ENCODE measurements around the gene MMP15. TPM values are rescaled to one million over a fixed set of nuclear protein-coding genes. Genes with fewer than 3 reads are reported as not detected.

Gene MMP15
- total RNA-seq, 1 donor from 2014 or later, result 69.9 TPM

DNA sequence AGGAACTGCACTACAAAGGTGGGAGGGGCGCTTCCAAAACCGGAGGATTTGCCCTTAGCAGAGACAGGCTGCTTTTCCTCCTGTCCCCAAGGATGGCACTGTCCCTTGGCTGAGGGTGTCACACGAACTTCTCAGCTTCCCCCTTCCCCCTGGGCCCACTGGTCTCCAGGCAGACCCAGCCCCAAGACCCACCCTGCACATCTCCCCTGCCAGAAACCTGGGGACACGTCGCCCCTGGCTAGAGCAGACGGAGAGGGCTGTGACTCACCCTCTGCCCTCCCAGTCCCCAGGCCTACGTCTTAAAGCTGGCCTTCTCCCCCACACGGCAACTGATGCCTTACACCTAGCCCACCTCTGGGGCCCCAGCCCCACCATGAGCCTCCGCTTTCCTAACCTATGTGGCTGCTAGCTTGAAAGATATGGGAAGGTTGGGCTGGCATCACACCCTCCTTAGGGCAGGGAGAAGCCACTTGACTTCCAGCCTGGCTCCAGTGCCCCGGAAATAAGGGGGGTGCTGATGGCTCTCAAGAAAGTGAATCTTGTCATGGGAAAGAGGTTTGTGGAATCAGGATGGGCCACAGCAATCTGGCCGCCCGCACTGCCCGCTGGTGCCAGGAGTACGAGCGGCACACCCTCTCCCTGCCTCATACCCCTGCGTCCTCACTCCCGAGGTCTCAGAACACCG lies 29.7 kb upstream of the MMP15 start:
- Mint-ChIP-seq H3K36me3 (ENCODE audit: unreplicated experiment) (no peaks in the 10 kb centered on the region), H3K27me3 (ENCODE audit: unreplicated experiment) (peaks cover 5% of the 10 kb centered on the region), H3K4me3 (ENCODE audit: unreplicated experiment) (no peak overlapping the region), H3K4me1 (ENCODE audit: low read depth, unreplicated experiment) (peaks cover 8% of the 10 kb centered on the region), H3K9me3 (ENCODE audit: unreplicated experiment) (peaks cover 8% of the 10 kb centered on the region), H3K27ac (ENCODE audit: unreplicated experiment) (no peak overlapping the region)
- TF ChIP-seq, protein P1, sequence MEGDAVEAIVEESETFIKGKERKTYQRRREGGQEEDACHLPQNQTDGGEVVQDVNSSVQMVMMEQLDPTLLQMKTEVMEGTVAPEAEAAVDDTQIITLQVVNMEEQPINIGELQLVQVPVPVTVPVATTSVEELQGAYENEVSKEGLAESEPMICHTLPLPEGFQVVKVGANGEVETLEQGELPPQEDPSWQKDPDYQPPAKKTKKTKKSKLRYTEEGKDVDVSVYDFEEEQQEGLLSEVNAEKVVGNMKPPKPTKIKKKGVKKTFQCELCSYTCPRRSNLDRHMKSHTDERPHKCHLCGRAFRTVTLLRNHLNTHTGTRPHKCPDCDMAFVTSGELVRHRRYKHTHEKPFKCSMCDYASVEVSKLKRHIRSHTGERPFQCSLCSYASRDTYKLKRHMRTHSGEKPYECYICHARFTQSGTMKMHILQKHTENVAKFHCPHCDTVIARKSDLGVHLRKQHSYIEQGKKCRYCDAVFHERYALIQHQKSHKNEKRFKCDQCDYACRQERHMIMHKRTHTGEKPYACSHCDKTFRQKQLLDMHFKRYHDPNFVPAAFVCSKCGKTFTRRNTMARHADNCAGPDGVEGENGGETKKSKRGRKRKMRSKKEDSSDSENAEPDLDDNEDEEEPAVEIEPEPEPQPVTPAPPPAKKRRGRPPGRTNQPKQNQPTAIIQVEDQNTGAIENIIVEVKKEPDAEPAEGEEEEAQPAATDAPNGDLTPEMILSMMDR (IDR thresholded peaks at IDR 0.05; ENCODE audit: partially characterized antibody, unreplicated experiment), result no peak
- peak; percentile 9 for DNase-seq

DNA sequence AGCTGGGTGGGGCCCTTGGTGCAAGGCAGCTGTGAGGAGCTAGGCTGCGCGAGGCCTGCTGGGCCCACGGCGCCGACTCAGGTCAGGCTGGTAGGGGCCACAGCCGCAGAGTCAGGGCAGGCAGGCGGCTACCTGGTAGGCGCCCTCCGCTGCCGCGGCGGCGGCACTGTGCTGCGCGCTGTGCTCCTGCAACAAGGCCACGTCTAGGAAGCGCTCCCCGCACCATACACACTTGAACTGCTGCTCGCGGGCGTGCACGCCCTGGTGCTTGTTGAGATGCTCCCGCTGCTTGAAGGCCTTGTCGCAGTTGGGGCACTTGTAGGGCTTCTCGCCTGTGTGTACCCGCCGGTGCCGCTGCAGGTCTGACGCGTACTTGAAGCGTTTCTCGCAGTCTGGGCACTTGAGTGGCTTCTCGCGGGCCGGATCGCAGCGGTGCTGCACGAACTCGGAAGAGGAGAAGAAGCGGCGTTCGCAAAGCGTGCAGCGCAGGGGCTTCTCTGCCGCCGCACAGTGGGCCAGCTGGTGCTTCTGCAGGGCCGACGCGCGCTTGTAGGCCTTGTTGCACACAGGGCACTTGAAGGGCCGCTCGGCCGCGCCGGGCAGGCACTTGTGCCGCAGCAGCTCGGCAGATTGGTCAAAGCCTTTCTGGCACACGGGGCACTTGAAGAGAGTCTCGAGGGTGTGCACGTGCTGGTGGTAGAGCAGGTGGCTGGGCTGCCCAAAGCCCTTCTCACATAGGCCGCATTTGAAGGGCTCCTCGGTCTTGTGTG lies 29.0 kb upstream of the MMP15 start:
- TF ChIP-seq, protein P1 (IDR thresholded peaks at IDR 0.05; ENCODE audit: partially characterized antibody, unreplicated experiment), result no peak
- H3K4me3 Mint-ChIP-seq (ENCODE audit: unreplicated experiment), result no peak overlapping the region
- peak; percentile 10 for DNase-seq
- peaks cover 5% of the 10 kb centered on the region for H3K4me1 Mint-ChIP-seq (ENCODE audit: low read depth, unreplicated experiment)
- H3K9me3 Mint-ChIP-seq (ENCODE audit: unreplicated experiment), result peaks cover 10% of the 10 kb centered on the region
- peaks cover 5% of the 10 kb centered on the region for H3K27me3 Mint-ChIP-seq (ENCODE audit: unreplicated experiment)
- no peaks in the 10 kb centered on the region for H3K36me3 Mint-ChIP-seq (ENCODE audit: unreplicated experiment)
- no peak overlapping the region for H3K27ac Mint-ChIP-seq (ENCODE audit: unreplicated experiment)

DNA sequence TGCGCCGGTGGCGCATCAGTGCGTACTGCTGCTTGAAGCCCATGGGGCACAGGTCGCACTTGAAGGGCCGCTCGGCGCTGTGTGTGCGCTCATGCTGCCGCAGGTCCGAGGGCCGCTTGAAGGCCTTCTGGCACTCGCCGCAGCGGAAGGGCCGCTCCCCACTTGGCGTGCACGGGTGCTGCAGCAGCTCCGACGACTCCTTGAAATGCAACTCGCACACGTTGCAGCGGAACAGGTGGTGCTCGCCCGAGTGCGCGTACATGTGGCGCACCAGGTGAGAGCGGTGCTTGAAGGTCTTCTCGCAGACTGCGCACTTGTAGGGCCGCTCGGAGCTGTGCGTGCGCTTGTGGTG lies 28.4 kb upstream of the MMP15 start:
- Mint-ChIP-seq H3K9me3 (ENCODE audit: unreplicated experiment) (peaks cover 15% of the 10 kb centered on the region), H3K36me3 (ENCODE audit: unreplicated experiment) (no peaks in the 10 kb centered on the region), H3K27me3 (ENCODE audit: unreplicated experiment) (peaks cover 8% of the 10 kb centered on the region), H3K4me3 (ENCODE audit: unreplicated experiment) (no peak overlapping the region), H3K4me1 (ENCODE audit: low read depth, unreplicated experiment) (peaks cover 10% of the 10 kb centered on the region), H3K27ac (ENCODE audit: unreplicated experiment) (no peak overlapping the region)
- TF ChIP-seq, protein P1 (IDR thresholded peaks at IDR 0.05; ENCODE audit: partially characterized antibody, unreplicated experiment), result no peak
- DNase-seq, result peak; percentile 10

DNA sequence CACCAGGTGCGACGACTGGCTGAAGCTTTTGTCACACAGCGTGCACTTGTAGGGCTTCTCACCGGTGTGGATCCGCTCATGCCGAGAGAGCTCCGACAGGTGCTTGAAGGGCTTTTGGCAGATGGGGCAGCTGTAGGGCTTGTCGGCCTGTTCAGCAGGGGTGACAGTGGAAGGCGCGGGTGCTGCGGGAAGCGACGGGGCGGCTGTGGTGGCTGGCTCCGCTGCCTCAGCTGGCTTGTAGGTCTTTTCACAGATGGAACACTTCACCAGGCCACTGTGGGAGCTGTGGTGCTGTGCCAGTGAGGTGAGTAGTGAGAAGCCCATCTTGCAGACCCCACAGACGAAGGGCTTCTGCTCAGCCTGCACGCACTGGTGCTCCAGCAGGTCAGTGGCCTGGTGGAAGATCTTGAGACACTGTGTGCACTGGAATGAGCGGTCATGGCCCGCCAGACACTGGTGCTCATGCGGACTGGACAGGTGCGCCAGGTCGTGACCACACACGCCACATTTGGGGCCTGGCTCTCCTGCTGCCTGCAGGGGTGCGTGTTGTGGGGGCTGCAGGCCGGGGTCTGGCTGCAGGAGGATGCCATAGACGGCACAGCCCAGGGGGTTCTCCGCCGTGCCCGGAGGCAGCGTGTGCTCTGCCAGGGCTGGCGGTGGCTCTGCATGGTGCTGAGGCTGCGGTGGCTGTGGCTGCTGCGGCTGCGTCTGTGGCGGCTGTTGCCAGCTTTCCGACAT lies 27.9 kb upstream of the MMP15 start:
- TF ChIP-seq, protein P1 (IDR thresholded peaks at IDR 0.05; ENCODE audit: partially characterized antibody, unreplicated experiment), result no peak
- Mint-ChIP-seq H3K4me1 (ENCODE audit: low read depth, unreplicated experiment) (peaks cover 12% of the 10 kb centered on the region), H3K4me3 (ENCODE audit: unreplicated experiment) (no peak overlapping the region), H3K27ac (ENCODE audit: unreplicated experiment) (no peak overlapping the region), H3K36me3 (ENCODE audit: unreplicated experiment) (no peaks in the 10 kb centered on the region), H3K27me3 (ENCODE audit: unreplicated experiment) (peaks cover 8% of the 10 kb centered on the region), H3K9me3 (ENCODE audit: unreplicated experiment) (peaks cover 15% of the 10 kb centered on the region)
- DNase-seq, result peak; percentile 8

Data from glutamatergic neuron (in vitro differentiated cells).